Amniotic epithelial cell (primary cell): ENCODE measurements around the gene CAMK2N2.

Experiments
- DNase-seq: peaks from one replicate; pipeline ENCODE4 v3.0.0-alpha.2; 2010; ENCODE audit warnings: low read depth

Gene CAMK2N2

GRCh38 chr3:184239708-184240107 is 21.6 kb downstream of the CAMK2N2 start:
- DNase-seq, result no peak

GRCh38 chr3:184239221-184239620 is 22.1 kb downstream of the CAMK2N2 start:
- no peak for DNase-seq

- DNase-seq, result no peak
These were observed 23.0 kb downstream of the CAMK2N2 start for GRCh38 chr3:184238246-184238818.

DNA sequence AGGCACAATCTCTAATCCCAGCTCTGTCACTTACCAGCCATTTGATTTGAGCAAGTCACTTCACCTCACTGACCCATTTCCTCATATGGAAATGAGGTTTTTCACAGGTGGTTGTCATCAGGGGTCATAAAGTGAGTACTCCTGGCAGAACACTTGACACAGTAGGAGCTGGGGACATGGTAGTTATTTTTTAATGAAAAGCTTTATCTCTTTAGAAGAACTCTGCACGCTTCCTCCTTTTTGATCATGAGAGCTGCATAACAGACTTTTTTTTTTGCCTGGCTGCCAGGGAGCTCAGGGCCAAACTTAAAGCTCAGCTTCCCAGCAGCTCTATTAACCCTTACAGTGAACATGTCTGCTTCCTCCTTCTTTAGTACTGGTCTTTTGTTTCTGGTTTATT is 23.5 kb downstream of the CAMK2N2 start:
- no peak for DNase-seq

DNA sequence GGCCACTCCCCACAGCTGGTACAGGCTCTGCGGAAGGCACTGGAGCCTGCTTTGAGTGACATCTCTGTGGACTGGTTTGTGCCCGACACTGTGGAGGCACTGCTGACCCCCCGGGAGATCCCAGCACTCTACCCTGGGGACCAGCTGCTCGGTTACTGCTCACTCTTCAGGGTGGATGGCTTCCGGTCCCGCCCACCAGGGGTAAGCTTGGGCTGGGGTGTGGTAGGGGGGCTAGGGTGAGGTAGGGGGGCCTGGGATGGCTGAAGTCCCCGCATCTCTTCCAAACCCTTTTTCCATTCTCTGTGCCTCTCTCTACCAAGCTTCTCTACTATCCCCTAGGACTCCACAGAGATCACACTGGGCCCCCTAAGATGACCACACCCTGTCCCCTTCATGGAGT is 24.1 kb downstream of the CAMK2N2 start:
- DNase-seq, result no peak

GRCh38 chr3:184236636-184237035 is 24.7 kb downstream of the CAMK2N2 start:
- no peak for DNase-seq

- DNase-seq, result no peak
These were observed 25.3 kb downstream of the CAMK2N2 start for GRCh38 chr3:184236033-184236410.

DNA sequence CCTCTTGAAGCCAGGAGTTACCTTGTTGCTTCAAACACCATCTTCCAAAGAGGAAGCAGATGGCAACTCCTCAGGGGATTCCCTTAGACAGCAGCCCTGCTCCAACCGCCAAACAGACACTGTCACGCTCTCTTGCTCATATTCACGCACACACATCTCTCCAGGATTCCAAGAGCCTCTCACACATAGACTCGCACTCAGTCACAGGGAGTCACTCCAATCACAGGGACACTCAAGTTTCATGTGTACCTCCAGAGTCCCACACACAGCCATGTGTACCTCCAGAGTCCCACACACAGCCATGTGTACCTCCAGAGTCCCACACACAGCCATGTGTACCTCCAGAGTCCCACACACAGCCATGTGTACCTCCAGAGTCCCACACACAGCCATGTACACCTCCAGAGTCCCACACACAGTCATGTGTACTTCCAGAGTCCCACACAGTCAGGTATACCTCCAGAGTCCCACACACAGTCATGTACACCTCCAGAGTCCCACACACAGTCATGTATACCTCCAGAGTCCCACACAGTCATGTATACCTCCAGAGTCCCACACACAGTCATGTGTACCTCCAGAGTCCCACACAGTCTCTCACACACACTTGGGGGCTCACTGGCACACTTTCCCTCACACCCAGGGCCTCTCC is 25.8 kb downstream of the CAMK2N2 start:
- no peak for DNase-seq

- no peak for DNase-seq
These were observed 26.5 kb downstream of the CAMK2N2 start for GRCh38 chr3:184234671-184235380.

GRCh38 chr3:184234224-184234623 is 27.1 kb downstream of the CAMK2N2 start:
- peak; percentile 87 for DNase-seq

- no peak for DNase-seq
These were observed 28.1 kb downstream of the CAMK2N2 start for GRCh38 chr3:184233127-184233843.

- DNase-seq, result peak; percentile 15
These were observed 29.7 kb downstream of the CAMK2N2 start for GRCh38 chr3:184231671-184232070.

- no peak for DNase-seq
These were observed 30.5 kb downstream of the CAMK2N2 start for GRCh38 chr3:184230603-184231528.

DNA sequence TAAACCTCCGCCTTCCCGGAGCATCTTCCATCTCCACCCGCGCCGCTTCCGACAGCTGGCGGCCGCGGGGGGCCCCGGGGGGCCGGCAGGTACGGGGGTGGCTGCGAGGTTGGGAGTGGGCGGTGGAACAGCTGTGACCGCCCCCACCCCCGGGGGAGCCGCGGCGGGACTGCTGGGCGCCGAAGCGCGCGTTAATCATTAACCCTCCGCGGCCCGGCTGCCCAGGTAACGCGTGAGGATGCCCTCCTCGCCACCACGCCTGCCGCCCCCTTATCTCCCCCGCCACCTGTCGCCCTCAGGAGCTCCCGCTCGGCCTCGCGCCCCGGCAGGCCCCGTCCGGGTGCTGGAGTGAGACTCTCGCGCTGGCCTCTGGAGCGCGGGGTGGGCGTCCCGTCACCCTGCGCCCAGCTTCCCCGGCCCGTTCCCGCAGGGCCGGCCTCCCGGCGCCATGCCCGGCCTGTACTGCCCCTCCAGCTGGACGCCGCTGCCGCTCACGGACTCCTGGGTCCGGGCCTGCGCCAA is 31.2 kb downstream of the CAMK2N2 start:
- DNase-seq, result no peak

GRCh38 chr3:184229394-184230080 is 31.8 kb downstream of the CAMK2N2 start, which contains the start of gene VWA5B2:
Gene VWA5B2, plus strand, starts transcription at chr3:184229585. Its CDS starts 944 bp downstream, at chr3:184230529.
- DNase-seq, result peak; percentile 6

- DNase-seq, result no peak
These were observed 32.8 kb downstream of the CAMK2N2 start for GRCh38 chr3:184228376-184229137.

DNA sequence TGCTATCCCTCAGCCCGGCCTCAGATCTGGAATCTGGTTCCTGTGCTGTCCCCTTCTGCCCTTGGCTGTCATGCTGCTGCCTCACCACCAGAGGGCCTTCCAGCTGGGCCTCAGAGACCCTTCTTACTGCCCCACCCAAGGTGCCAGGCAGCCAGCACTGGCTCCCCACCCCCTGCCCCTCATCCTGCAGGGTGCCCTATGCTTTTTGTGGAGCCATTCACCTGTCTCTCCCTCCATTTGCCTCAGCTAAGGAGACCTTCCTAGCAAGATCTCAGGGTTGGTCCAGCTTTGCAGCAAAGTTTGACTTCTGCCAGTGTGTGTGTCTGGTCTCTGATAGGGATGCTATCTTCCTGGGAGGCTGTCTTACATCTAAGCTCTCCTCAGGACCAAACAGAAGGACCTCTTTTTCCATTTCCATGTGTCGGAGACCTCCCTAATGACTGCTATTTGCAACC is 33.8 kb downstream of the CAMK2N2 start:
- DNase-seq, result no peak

DNA sequence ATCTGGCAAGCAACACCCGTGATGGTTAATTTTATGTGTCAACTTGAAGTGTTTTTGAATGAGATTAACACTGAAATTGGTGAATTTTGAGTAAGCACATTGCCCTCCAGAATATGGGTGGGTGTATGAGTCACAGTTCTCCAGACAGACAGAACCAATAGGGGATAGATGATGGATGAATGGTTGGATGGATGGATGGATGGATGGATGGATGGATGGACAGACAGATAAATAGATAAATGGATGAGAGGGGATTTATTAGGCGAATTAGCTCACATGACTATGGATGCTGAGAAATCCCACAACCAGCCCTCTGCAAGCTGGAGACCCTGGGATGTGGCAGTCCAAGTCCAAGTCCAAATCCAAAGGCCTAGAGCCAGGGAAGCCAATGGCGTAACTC is 37.4 kb downstream of the CAMK2N2 start:
- DNase-seq, result no peak

DNA sequence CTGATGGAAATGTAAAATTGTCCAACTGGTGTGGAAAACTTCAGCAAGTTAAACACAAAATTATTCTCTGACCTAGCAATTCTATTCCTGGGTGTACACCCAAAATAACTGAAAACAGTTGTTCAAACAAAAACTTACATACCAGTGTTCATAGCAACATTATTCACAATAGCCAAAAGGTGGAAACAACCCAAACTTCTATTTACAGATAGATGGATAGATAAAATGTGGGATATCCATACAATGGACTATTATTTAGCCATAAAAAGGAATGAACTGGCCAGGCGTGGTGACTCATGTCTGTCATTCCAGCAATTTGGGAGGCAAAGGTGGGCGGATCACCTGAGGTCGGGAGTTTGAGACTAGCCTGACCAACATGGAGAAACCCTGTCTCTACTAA is 38.8 kb downstream of the CAMK2N2 start:
- no peak for DNase-seq

- DNase-seq, result no peak
These were observed 42.5 kb downstream of the CAMK2N2 start for GRCh38 chr3:184218814-184219213.
